ENCODE results near the gene CPOX. TPM values are rescaled to one million over a fixed set of nuclear protein-coding genes. Genes with fewer than 3 reads are reported as not detected.

The CPOX gene
- total RNA-seq, 1 experiment from 2014 or later = 7.8 TPM

GRCh38 chr3:98532709-98533571 is 60.5 kb downstream of the CPOX start:
- Histone ChIP-seq H3K36me3 (ENCODE audit: insufficient read depth, low read length) (no peaks in the 10 kb centered on the region), H3K27me3 (ENCODE audit: low read length) (no peaks in the 10 kb centered on the region), H3K9me2 (replicated peaks; ENCODE audit: insufficient read depth, low read length) (no peaks in the 10 kb centered on the region), H3K9ac (ENCODE audit: low read length) (no peak overlapping the region), H3K4me1 (ENCODE audit: low read length) (no peaks in the 10 kb centered on the region; the same call in 1 of the 2 replicates), H2AFZ (ENCODE audit: low read length) (no peak overlapping the region), H3K79me2 (ENCODE audit: low read length) (no peaks in the 10 kb centered on the region), H3K27ac (ENCODE audit: low read length) (no peak overlapping the region), H3K4me2 (ENCODE audit: low read depth, low read length, poor library complexity, severe bottlenecking) (no peak overlapping the region), H4K20me1 (ENCODE audit: insufficient read depth, low read depth, low read length) (no peaks in the 10 kb centered on the region), H3K4me3 (ENCODE audit: low read length) (no peak overlapping the region), H3K9me3 (ENCODE audit: low read length) (no peaks in the 10 kb centered on the region)
- DNase-seq = no peak

GRCh38 chr3:98532275-98532637 is 61.2 kb downstream of the CPOX start:
- Histone ChIP-seq H2AFZ (ENCODE audit: low read length) (no peak overlapping the region), H3K9ac (ENCODE audit: low read length) (no peak overlapping the region), H3K4me3 (ENCODE audit: low read length) (no peak overlapping the region), H3K4me2 (ENCODE audit: low read depth, low read length, poor library complexity, severe bottlenecking) (no peak overlapping the region), H3K9me3 (ENCODE audit: low read length) (no peaks in the 10 kb centered on the region), H4K20me1 (ENCODE audit: insufficient read depth, low read depth, low read length) (no peaks in the 10 kb centered on the region), H3K27me3 (ENCODE audit: low read length) (no peaks in the 10 kb centered on the region), H3K4me1 (ENCODE audit: low read length) (no peaks in the 10 kb centered on the region; the same call in 1 of the 2 replicates), H3K27ac (ENCODE audit: low read length) (no peak overlapping the region), H3K9me2 (replicated peaks; ENCODE audit: insufficient read depth, low read length) (no peaks in the 10 kb centered on the region), H3K79me2 (ENCODE audit: low read length) (no peaks in the 10 kb centered on the region), H3K36me3 (ENCODE audit: insufficient read depth, low read length) (no peaks in the 10 kb centered on the region)
- DNase-seq = no peak

- no peak within 1 kb of the TSS for H3K9ac ChIP-seq (ENCODE audit: low read length)
- H3K9me2 ChIP-seq (replicated peaks; ENCODE audit: insufficient read depth, low read length) = no peaks in the 10 kb centered on the region
- no peak within 1 kb of the TSS for H3K27ac ChIP-seq (ENCODE audit: low read length)
- H3K36me3 ChIP-seq (ENCODE audit: insufficient read depth, low read length) = no peaks in the 10 kb centered on the region
- no peak within 1 kb of the TSS for H2AFZ ChIP-seq (ENCODE audit: low read length)
- no peak within 1 kb of the TSS for H3K4me3 ChIP-seq (ENCODE audit: low read length)
- H3K9me3 ChIP-seq (ENCODE audit: low read length) = no peaks in the 10 kb centered on the region
- H4K20me1 ChIP-seq (ENCODE audit: insufficient read depth, low read depth, low read length) = no peaks in the 10 kb centered on the region
- H3K4me2 ChIP-seq (ENCODE audit: low read depth, low read length, poor library complexity, severe bottlenecking) = no peak within 1 kb of the TSS
- H3K27me3 ChIP-seq (ENCODE audit: low read length) = no peaks in the 10 kb centered on the region
- DNase-seq = no peak
- H3K4me1 ChIP-seq (ENCODE audit: low read length) = no peaks in the 10 kb centered on the region; the same call in 1 of the 2 replicates
- no peaks in the 10 kb centered on the region for H3K79me2 ChIP-seq (ENCODE audit: low read length)
Measured at GRCh38 chr3:98531622-98532274, 61.7 kb downstream of the CPOX start, which contains the start of gene GPR15. Gene GPR15 (plus strand): TSS chr3:98531978. CDS start chr3:98532034, 56 bp downstream.

GRCh38 chr3:98530676-98531075 is 62.7 kb downstream of the CPOX start:
- no peaks in the 10 kb centered on the region; the same call in 1 of the 2 replicates for H3K4me1 ChIP-seq (ENCODE audit: low read length)
- H3K4me2 ChIP-seq (ENCODE audit: low read depth, low read length, poor library complexity, severe bottlenecking) = no peak overlapping the region
- H3K9me3 ChIP-seq (ENCODE audit: low read length) = no peaks in the 10 kb centered on the region
- H3K27me3 ChIP-seq (ENCODE audit: low read length) = no peaks in the 10 kb centered on the region
- no peak overlapping the region for H2AFZ ChIP-seq (ENCODE audit: low read length)
- H3K36me3 ChIP-seq (ENCODE audit: insufficient read depth, low read length) = no peaks in the 10 kb centered on the region
- H3K4me3 ChIP-seq (ENCODE audit: low read length) = no peak overlapping the region
- no peak for DNase-seq
- no peaks in the 10 kb centered on the region for H3K79me2 ChIP-seq (ENCODE audit: low read length)
- no peaks in the 10 kb centered on the region for H4K20me1 ChIP-seq (ENCODE audit: insufficient read depth, low read depth, low read length)
- H3K9me2 ChIP-seq (replicated peaks; ENCODE audit: insufficient read depth, low read length) = no peaks in the 10 kb centered on the region
- no peak overlapping the region for H3K9ac ChIP-seq (ENCODE audit: low read length)
- H3K27ac ChIP-seq (ENCODE audit: low read length) = no peak overlapping the region

GRCh38 chr3:98529856-98530459 is 63.5 kb downstream of the CPOX start:
- no peak overlapping the region for H2AFZ ChIP-seq (ENCODE audit: low read length)
- H3K79me2 ChIP-seq (ENCODE audit: low read length) = no peaks in the 10 kb centered on the region
- no peak overlapping the region for H3K9ac ChIP-seq (ENCODE audit: low read length)
- no peak overlapping the region for H3K4me2 ChIP-seq (ENCODE audit: low read depth, low read length, poor library complexity, severe bottlenecking)
- H3K4me3 ChIP-seq (ENCODE audit: low read length) = no peak overlapping the region
- no peaks in the 10 kb centered on the region for H3K9me3 ChIP-seq (ENCODE audit: low read length)
- H3K4me1 ChIP-seq (ENCODE audit: low read length) = no peaks in the 10 kb centered on the region; the same call in 1 of the 2 replicates
- H3K9me2 ChIP-seq (replicated peaks; ENCODE audit: insufficient read depth, low read length) = no peaks in the 10 kb centered on the region
- no peaks in the 10 kb centered on the region for H4K20me1 ChIP-seq (ENCODE audit: insufficient read depth, low read depth, low read length)
- no peak for DNase-seq
- no peak overlapping the region for H3K27ac ChIP-seq (ENCODE audit: low read length)
- H3K27me3 ChIP-seq (ENCODE audit: low read length) = no peaks in the 10 kb centered on the region
- no peaks in the 10 kb centered on the region for H3K36me3 ChIP-seq (ENCODE audit: insufficient read depth, low read length)

Other genes starting within 250 kb of the CPOX start
- not detected in 2 replicates for gene OR5K4, start 239.8 kb downstream of the CPOX start, total RNA-seq (2014; rRNA removed; shearing (Covaris generic); ENCODE audit: low replicate concordance)
- not detected in 2 replicates for gene OR5K3, start 202.9 kb downstream of the CPOX start, total RNA-seq (2014; rRNA removed; shearing (Covaris generic); ENCODE audit: low replicate concordance)
- not detected in 2 replicates for gene OR5K1, start 130.4 kb downstream of the CPOX start, total RNA-seq (2014; rRNA removed; shearing (Covaris generic); ENCODE audit: low replicate concordance)
- gene OR5K2, start 95.9 kb downstream of the CPOX start, total RNA-seq (2014; rRNA removed; shearing (Covaris generic); ENCODE audit: low replicate concordance) = not detected in 2 replicates
- gene CLDND1, start 70.7 kb downstream of the CPOX start, total RNA-seq (2014; rRNA removed; shearing (Covaris generic); ENCODE audit: low replicate concordance) = 37.7 and 87.4 TPM in 2 replicates
- gene GPR15, start 61.6 kb downstream of the CPOX start, total RNA-seq (2014; rRNA removed; shearing (Covaris generic); ENCODE audit: low replicate concordance) = not detected in 2 replicates
- gene ST3GAL6, start 169.7 kb upstream of the CPOX start, total RNA-seq (2014; rRNA removed; shearing (Covaris generic); ENCODE audit: low replicate concordance) = not detected in 2 replicates

Measured in Karpas-422 (cell line).